Neuronal stem cell (in vitro differentiated cells): ENCODE results near the gene MPPED1.

ENCODE experiments used
- DNase-seq: peaks from one replicate; pipeline ENCODE4 v3.0.0-alpha.2; 2013; ENCODE audit warnings: low spot score
- H2AFZ ChIP-seq: one replicate; pipeline ENCODE4 v1.6.1; 2013; ENCODE audit warnings: mild to moderate bottlenecking, low read length, inconsistent platforms
- H2AK5ac ChIP-seq: 2 replicates; pipeline ENCODE4 v1.6.1; 2013; ENCODE audit warnings: low read depth, mild to moderate bottlenecking, inconsistent platforms, low read length, moderate library complexity, mixed read lengths
- H2BK120ac ChIP-seq: 2 replicates; pipeline ENCODE4 v1.6.1; 2013; ENCODE audit warnings: low read depth, mild to moderate bottlenecking, inconsistent platforms, low read length, moderate library complexity, mixed read lengths
- H2BK12ac ChIP-seq: one replicate; pipeline ENCODE4 v1.6.1; 2013; ENCODE audit warnings: low read length, inconsistent platforms
- H2BK15ac ChIP-seq: 2 replicates; pipeline ENCODE4 v1.6.1; 2013; ENCODE audit warnings: mild to moderate bottlenecking, low read length, inconsistent platforms, mixed read lengths
- H2BK5ac ChIP-seq: one replicate; pipeline ENCODE4 v1.6.1; 2013; ENCODE audit warnings: inconsistent platforms, mild to moderate bottlenecking, low read length, moderate library complexity
- H3K14ac ChIP-seq: one replicate; pipeline ENCODE4 v1.6.1; 2013; ENCODE audit warnings: low read length, inconsistent platforms
- H3K18ac ChIP-seq: 2 replicates; pipeline ENCODE4 v1.6.1; 2013; ENCODE audit warnings: low read length, inconsistent platforms
- H3K23ac ChIP-seq: 2 replicates; pipeline ENCODE4 v1.6.1; 2013; ENCODE audit warnings: low read depth, mild to moderate bottlenecking, mixed read lengths, low read length, inconsistent platforms; ENCODE audit not compliant: poor library complexity
- H3K27ac ChIP-seq: replicated peaks from 3 replicates; pipeline ENCODE4 v1.5.1; 2013; ENCODE audit warnings: low read length, inconsistent platforms
- H3K27me3 ChIP-seq, 3 experiments: 2 replicates each; pipeline ENCODE4 v1.6.1; 2013; ENCODE audit warnings: low read length in 3 of 3, mild to moderate bottlenecking in 2 of 3, inconsistent platforms in 1 of 3, low read depth in 1 of 3, mixed read lengths in 1 of 3, moderate library complexity in 1 of 3; ENCODE audit not compliant: control insufficient read depth in 3 of 3, insufficient read depth in 3 of 3
- H3K36me3 ChIP-seq, 2 donors: replicated peaks in 1 of 2; 2 replicates each; pipeline ENCODE4 v1.6.1; 2013; ENCODE audit warnings: low read length in 2 of 2; ENCODE audit not compliant: control insufficient read depth in 2 of 2, insufficient read depth in 2 of 2
- H3K4ac ChIP-seq: 2 replicates; pipeline ENCODE4 v1.6.1; 2013; ENCODE audit warnings: inconsistent platforms, mild to moderate bottlenecking, low read length, moderate library complexity
- H3K4me1 ChIP-seq, 2 donors: 1 replicate in 1 of 2; 2 replicates in 1 of 2; pipeline ENCODE4 v1.6.1; 2013; ENCODE audit warnings: low read length in 2 of 2, low read depth in 1 of 2; ENCODE audit not compliant: control insufficient read depth in 2 of 2, insufficient read depth in 1 of 2
- H3K4me2 ChIP-seq: one replicate; pipeline ENCODE4 v1.6.1; 2013; ENCODE audit warnings: mild to moderate bottlenecking, low read length, inconsistent platforms; ENCODE audit not compliant: insufficient read depth, poor library complexity, severe bottlenecking
- H3K4me3 ChIP-seq, 2 donors: 2 replicates each; pipeline ENCODE4 v1.5.1; 2013; ENCODE audit warnings: low read length in 2 of 2, mild to moderate bottlenecking in 2 of 2, inconsistent platforms in 1 of 2, moderate library complexity in 1 of 2
- H3K79me1 ChIP-seq: one replicate; pipeline ENCODE4 v1.6.1; 2013; ENCODE audit warnings: low read depth, mild to moderate bottlenecking, inconsistent platforms, low read length, moderate library complexity
- H3K9ac ChIP-seq: one replicate; pipeline ENCODE4 v1.6.1; 2013; ENCODE audit warnings: mild to moderate bottlenecking, low read depth, low read length, inconsistent platforms; ENCODE audit not compliant: poor library complexity
- H3K9me3 ChIP-seq, 2 donors: replicated peaks in 1 of 2; 2 replicates each; pipeline versions ENCODE3 to v1.6.1; 2013; ENCODE audit warnings: low read length in 2 of 2, mild to moderate bottlenecking in 2 of 2, inconsistent platforms in 1 of 2, low read depth in 1 of 2, mixed read lengths in 1 of 2, moderate library complexity in 1 of 2; ENCODE audit not compliant: control insufficient read depth in 2 of 2, insufficient read depth in 1 of 2
- H4K8ac ChIP-seq: one replicate; pipeline ENCODE4 v1.6.1; 2013; ENCODE audit warnings: low read depth, mild to moderate bottlenecking, inconsistent platforms, low read length, moderate library complexity
- H4K91ac ChIP-seq: one replicate; pipeline ENCODE4 v1.6.1; 2013; ENCODE audit warnings: low read length, low read depth, mild to moderate bottlenecking, inconsistent platforms; ENCODE audit not compliant: poor library complexity
- WGBS, 2 donors: extraction: QIAGEN DNeasy Blood & Tissue Kit; methylation state at CpG; one replicate each; pipeline ENCODE4 v1.1.7; 2013; ENCODE audit warnings: missing lambda C conversion rate in 2 of 2, mixed read lengths in 1 of 2; ENCODE audit not compliant: insufficient read length in 2 of 2, insufficient replicate concordance in 1 of 2; ENCODE audit errors: extremely low coverage in 2 of 2; 5-methylcytosine and 5-hydroxymethylcytosine counted together

The MPPED1 gene

GRCh38 chr22:43541462-43542407 is 129.9 kb downstream of the MPPED1 start:
- H3K4me1 ChIP-seq, result no peaks in the 10 kb centered on the region
- peak overlapping the region; percentile 66 for H3K14ac ChIP-seq
- no peak overlapping the region for H2AFZ ChIP-seq
- peak overlapping the region in 1 of 2 donors; percentile 28 for H3K4me3 ChIP-seq
- no peaks in the 10 kb centered on the region for H3K79me1 ChIP-seq
- H3K27me3 ChIP-seq, result no peaks in the 10 kb centered on the region
- no peak overlapping the region for H3K27ac ChIP-seq
- no peak for DNase-seq
- no peak overlapping the region for H3K4ac ChIP-seq
- no peak overlapping the region for H4K91ac ChIP-seq
- no peak overlapping the region for H2AK5ac ChIP-seq
- H4K8ac ChIP-seq, result no peak overlapping the region
- H2BK12ac ChIP-seq, result no peak overlapping the region
- H3K18ac ChIP-seq, result no peak overlapping the region
- no peak overlapping the region for H2BK5ac ChIP-seq
- H2BK120ac ChIP-seq, result no peak overlapping the region
- no peaks in the 10 kb centered on the region for H3K36me3 ChIP-seq
- peaks cover 3 to 5% of the 10 kb centered on the region in 2 donors for H3K9me3 ChIP-seq
- H3K4me2 ChIP-seq, result no peak overlapping the region
- H3K9ac ChIP-seq, result no peak overlapping the region
- H2BK15ac ChIP-seq, result no peak overlapping the region
- WGBS, 2 donors, result no CpG with 5 or more reads among the region's 18 CpGs
- H3K23ac ChIP-seq, result peak overlapping the region; percentile 29

DNA sequence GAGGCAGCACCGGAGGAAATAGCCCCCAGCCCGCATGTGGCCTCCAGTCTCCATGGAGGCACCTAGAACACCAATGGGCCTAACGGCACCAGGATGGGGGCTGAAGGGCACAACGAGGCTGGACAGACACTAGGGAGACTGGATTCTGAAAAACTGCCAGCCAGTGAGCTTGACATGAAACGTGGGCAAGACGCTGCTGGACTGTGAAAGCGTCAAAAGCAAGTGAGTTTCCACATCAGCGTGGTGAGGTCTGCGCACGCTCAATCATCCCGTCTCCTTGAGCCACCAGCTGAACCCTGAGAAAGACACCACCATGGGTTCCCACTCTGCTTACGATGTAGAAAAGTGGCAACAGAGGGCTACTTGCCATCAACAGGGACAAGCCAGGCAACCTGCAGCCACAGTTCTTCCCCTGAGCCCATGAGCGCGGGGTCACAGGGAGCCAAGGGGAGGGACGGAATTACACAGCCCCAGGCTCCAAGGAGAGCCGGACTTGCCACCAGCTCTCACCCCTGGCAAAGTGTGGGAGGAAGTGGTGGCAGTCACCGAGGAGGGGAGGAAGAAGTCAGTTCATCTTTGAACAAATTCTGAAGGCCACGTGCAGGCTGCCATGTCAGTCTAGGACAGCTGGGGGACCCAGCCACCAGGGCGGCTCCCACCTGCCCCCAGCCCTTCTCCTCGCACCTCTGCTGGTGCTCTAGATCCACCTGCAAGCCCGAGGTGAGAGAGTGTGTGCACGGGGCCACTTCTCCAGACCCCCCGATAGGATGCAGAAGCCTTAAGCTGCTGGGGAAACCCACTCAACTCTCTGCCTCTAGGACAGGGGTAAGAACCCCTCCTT is 131.1 kb downstream of the MPPED1 start:
- no peak overlapping the region for H4K8ac ChIP-seq
- H3K9me3 ChIP-seq, result no peaks in the 10 kb centered on the region
- H3K27ac ChIP-seq, result no peak overlapping the region
- H3K9ac ChIP-seq, result no peak overlapping the region
- no peak overlapping the region for H3K4ac ChIP-seq
- DNase-seq, result no peak
- peak overlapping the region; percentile 32 for H2AK5ac ChIP-seq
- peak overlapping the region; percentile 77 for H2BK15ac ChIP-seq
- peak overlapping the region; percentile 62 for H2BK5ac ChIP-seq
- no peak overlapping the region for H3K4me3 ChIP-seq
- H2AFZ ChIP-seq, result no peak overlapping the region
- WGBS, 2 donors, result no CpG with 5 or more reads among the region's 23 CpGs
- H3K14ac ChIP-seq, result peak overlapping the region; percentile 14
- no peaks in the 10 kb centered on the region for H3K4me1 ChIP-seq
- no peak overlapping the region for H2BK12ac ChIP-seq
- H3K4me2 ChIP-seq, result no peak overlapping the region
- H3K18ac ChIP-seq, result peak overlapping the region; percentile 49
- no peak overlapping the region for H4K91ac ChIP-seq
- no peak overlapping the region for H2BK120ac ChIP-seq
- H3K79me1 ChIP-seq, result no peaks in the 10 kb centered on the region
- H3K27me3 ChIP-seq, result no peaks in the 10 kb centered on the region
- peak overlapping the region; percentile 29 for H3K23ac ChIP-seq
- no peaks in the 10 kb centered on the region for H3K36me3 ChIP-seq

- no peak overlapping the region for H4K91ac ChIP-seq
- H3K14ac ChIP-seq, result no peak overlapping the region
- WGBS, 2 donors, result no CpG with 5 or more reads among the region's 12 CpGs
- H3K18ac ChIP-seq, result peak overlapping the region; percentile 74
- H2AK5ac ChIP-seq, result no peak overlapping the region
- no peak overlapping the region for H3K4ac ChIP-seq
- no peak overlapping the region for H4K8ac ChIP-seq
- H3K27ac ChIP-seq, result no peak overlapping the region
- no peak overlapping the region for H2BK12ac ChIP-seq
- H2BK5ac ChIP-seq, result peak overlapping the region; percentile 62
- no peak overlapping the region for H2AFZ ChIP-seq
- no peaks in the 10 kb centered on the region for H3K36me3 ChIP-seq
- no peaks in the 10 kb centered on the region for H3K27me3 ChIP-seq
- no peaks in the 10 kb centered on the region for H3K4me1 ChIP-seq
- no peak overlapping the region for H2BK120ac ChIP-seq
- H2BK15ac ChIP-seq, result no peak overlapping the region
- no peaks in the 10 kb centered on the region for H3K9me3 ChIP-seq
- H3K4me2 ChIP-seq, result no peak overlapping the region
- no peak overlapping the region for H3K23ac ChIP-seq
- DNase-seq, result no peak
- H3K4me3 ChIP-seq, result no peak overlapping the region
- no peaks in the 10 kb centered on the region for H3K79me1 ChIP-seq
- H3K9ac ChIP-seq, result no peak overlapping the region
Measured at GRCh38 chr22:43543522-43544288, 131.9 kb downstream of the MPPED1 start.
